ENCODE measurements around the gene SRA1. TPM values are rescaled to one million over a fixed set of nuclear protein-coding genes. Genes with fewer than 3 reads are reported as not detected.
"Not testable (repeated sequence)": the region's sequence is repeated elsewhere in the genome, so short reads cannot be mapped to it uniquely, and the experiment has no call there.

The SRA1 gene
- 39.3 and 41.2 TPM in 2 replicates for total RNA-seq

- intact Hi-C loops (cut with micrococcal nuclease) = loop anchor here (1.0 to 2.0 kb wide), 4 partner anchors 10 to 156 kb away; partner anchors contain the start of genes ANKHD1, EIF4EBP3, TMCO6 and ZMAT2
Measured at GRCh38 chr5:140557136-140557805, at the start of gene SRA1. Gene SRA1 (minus strand): TSS chr5:140557473. CDS start chr5:140557452, 21 bp downstream.

DNA sequence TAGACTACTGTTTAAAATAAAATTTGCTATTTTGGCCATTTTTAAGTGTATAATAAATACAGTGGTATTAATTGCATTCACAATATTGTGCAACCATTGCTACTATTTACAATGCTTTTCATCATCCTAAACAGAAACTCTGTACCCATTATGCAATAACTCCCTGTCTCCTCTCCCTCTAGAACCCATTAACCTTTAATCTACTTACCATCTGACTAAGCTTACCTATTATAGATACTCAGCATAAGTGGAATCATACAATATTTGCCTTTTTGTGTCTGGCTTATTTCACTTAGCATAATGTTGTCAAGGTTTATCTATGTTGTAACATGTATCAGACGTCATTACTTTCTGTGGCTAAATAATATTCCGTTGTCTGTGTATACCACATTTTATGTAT is 49.8 kb upstream of the SRA1 start:
- intact Hi-C loops (cut with micrococcal nuclease) = no loop called here

- intact Hi-C loops (cut with micrococcal nuclease) = no loop called here
Measured at GRCh38 chr5:140605879-140606278, 48.6 kb upstream of the SRA1 start.

GRCh38 chr5:140603734-140604133 is 46.5 kb upstream of the SRA1 start:
- intact Hi-C loops (cut with micrococcal nuclease) = no loop called here

DNA sequence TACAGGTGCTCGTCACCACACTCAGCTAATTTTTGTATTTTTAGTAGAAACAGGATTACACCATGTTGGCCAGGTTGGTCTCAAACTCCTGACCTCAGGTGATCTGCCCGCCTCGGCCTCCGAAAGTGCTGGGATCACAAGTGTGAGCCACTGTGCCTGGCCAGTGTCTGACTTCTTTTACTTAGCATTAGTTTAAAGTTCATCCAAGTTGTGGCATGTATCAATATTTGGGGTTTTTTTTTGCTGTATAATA is 46.1 kb upstream of the SRA1 start:
- intact Hi-C loops (cut with micrococcal nuclease) = not testable (repeated sequence)

DNA sequence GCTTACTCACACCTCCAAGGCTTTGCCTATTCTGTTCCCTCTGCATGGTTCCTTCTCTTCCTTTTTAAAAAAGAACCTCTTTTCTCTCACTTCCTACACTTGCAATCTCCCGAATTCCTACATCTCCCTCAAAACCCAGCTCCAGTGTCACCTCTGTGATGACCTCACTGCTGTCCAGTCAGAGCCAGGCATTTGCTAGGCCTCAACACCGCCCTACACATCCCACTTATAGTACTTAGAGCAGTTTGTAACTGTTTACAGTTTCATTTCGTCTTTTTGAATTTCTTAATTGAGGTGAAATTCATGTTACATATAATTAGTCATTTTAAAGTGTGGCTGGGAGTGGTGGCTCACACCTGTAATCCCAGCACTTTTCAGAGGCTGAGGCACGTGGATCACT is 44.9 kb upstream of the SRA1 start:
- intact Hi-C loops (cut with micrococcal nuclease) = no loop called here

- intact Hi-C loops (cut with micrococcal nuclease) = no loop called here
Measured at GRCh38 chr5:140600096-140600495, 42.8 kb upstream of the SRA1 start.

- intact Hi-C loops (cut with micrococcal nuclease) = no loop called here
Measured at GRCh38 chr5:140598836-140599235, 41.6 kb upstream of the SRA1 start.

DNA sequence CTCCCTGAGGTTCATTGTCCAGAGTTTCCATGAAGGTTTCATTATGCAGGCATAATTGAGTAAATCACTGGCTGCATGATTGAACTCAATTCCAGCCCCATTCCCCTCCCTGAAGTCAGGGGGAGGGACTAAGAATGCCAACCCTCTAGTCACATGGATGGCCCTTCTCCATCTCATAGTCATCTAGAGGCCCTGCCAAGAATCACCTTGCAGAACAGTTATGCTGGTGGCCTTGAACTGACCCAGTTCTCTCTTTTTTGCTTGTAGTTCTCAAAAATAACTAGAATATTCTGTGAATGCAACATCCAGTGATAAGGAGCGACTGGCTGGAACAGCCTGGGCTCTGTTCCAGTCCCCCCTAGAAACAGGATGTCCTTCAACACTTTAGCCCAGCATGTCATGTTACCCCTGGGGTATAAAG is 39.1 kb upstream of the SRA1 start:
- intact Hi-C loops (cut with micrococcal nuclease) = no loop called here

- intact Hi-C loops (cut with micrococcal nuclease) = no loop called here
Measured at GRCh38 chr5:140595538-140596300, 38.4 kb upstream of the SRA1 start.

GRCh38 chr5:140594169-140594568 is 36.9 kb upstream of the SRA1 start:
- intact Hi-C loops (cut with micrococcal nuclease) = no loop called here

- intact Hi-C loops (cut with micrococcal nuclease) = not testable (repeated sequence)
Measured at GRCh38 chr5:140593070-140593469, 35.8 kb upstream of the SRA1 start.

DNA sequence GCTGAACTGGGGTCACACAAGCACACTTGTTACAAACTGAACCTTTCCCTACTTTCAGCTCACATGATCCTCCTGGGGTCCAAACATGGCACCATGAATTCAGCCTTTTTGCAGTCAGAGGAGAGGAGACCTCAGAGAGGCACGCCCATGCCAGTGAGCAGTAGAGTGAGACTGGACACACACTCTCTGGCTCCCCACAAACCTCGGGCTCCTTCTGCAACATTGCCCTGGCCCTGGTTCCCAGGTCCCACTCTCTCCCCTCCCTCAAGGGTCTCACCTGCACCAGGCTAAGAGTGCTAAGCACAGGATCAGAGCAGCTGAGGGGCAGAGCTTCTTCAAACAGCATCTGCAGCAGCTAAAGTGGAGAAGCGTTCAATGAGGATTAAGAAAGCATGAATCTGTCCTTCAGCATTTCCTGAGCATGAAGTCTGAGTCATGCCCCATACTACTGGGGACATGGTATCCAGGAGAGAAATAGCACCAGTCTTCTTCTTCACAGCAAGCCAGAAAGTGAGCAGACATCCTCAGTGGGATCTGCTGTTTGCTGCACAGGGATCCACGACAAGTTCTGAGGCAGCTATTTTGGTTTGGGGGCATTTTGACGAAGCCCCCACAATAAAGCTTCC is 34.6 kb upstream of the SRA1 start:
- intact Hi-C loops (cut with micrococcal nuclease) = no loop called here

DNA sequence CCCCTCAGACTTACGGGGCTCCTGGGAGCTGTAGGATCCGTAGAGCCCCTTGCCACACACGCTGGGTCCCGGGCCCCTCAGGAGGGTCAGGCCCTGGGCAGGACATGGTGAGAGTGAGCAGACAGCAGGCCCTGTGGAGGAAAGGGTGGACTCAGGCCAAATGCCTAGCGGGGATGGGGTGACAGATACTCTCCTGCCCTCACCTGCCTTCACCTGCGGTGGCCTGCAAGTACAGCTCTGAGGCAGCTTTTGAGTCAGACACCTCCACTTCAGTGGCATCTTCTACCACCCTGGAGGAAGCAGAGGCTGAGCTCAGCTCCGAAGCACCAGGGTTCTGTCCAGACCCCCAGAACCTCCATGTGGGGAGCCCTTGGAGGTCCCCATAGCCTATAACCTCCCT is 33.6 kb upstream of the SRA1 start:
- intact Hi-C loops (cut with micrococcal nuclease) = no loop called here

DNA sequence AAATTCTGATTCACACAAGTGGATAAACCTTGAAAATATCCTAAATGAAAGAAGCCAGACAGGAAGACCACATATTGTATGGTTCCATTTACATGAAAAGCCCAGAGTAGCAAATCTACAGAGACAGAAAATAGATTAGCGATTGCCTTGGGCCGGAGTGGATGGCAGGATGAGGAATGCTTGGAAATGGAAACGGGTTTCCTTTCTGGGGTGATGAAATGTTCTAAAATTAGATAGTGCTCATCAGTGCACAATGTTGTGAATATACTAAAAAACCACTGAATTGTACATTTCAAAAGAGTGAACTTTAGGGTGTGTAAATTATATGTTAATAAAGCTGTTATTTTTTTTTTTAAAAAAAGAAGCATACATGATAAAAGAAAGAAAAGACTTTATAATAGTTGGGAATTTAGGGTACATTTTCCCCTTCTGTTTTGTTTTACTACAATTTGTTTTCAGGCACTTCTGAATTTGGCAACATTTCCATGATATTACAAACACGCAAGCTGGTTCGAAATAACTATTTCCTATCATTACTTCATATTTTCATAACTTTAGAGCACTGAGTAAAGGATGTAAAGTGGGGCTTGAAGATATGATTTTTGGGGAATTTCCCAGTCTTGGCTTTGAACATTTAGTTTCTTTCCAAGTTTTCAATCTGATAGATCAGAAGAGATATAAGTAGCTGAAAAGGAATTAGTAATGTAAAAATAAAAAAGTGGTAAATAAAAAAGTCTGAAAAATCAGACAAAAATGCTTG is 31.2 kb upstream of the SRA1 start:
- intact Hi-C loops (cut with micrococcal nuclease) = no loop called here

DNA sequence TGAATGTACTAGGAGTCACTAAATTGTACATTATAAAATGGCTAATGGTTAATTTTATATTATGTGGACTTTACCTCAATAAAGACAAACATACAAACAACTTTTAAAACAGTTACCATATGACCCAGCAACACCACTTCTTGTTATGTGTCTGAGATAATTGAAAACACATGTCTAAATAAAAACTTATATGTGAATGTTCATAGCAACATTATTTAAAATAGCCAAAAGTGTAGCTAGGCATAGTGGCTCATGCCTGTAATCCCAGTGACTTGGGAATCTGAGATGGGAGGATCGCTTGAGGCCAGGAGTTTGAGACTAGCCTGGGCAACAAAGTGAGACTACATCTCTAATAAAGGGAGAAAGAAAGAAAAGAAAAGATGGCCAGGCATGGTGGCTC is 30.2 kb upstream of the SRA1 start:
- intact Hi-C loops (cut with micrococcal nuclease) = no loop called here

GRCh38 chr5:140579188-140579747 is 22.0 kb upstream of the SRA1 start:
- intact Hi-C loops (cut with micrococcal nuclease) = not testable (repeated sequence)

GRCh38 chr5:140576776-140577201 is 19.5 kb upstream of the SRA1 start:
- intact Hi-C loops (cut with micrococcal nuclease) = no loop called here

- intact Hi-C loops (cut with micrococcal nuclease) = no loop called here
Measured at GRCh38 chr5:140575309-140575708, 18.0 kb upstream of the SRA1 start.

DNA sequence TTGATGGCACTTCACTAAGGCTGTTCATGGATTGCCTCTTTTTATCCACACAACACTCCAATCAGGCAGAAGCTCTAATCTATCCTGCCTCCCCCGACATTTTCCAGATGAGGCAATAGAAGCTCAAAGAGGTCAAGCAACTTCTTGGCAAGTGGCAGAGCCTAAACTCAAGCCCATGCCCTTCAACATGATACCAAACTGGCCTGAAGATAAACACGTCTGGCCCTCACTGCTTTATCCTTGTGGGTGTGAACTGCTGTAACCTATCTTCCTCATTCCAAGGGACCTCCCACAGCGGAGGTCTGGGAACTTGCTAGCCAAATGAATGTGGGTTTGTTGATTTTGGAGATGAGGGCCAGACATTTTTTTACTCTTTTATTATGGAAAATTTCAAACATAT is 16.9 kb upstream of the SRA1 start:
- intact Hi-C loops (cut with micrococcal nuclease) = no loop called here

- intact Hi-C loops (cut with micrococcal nuclease) = no loop called here
Measured at GRCh38 chr5:140573683-140574082, 16.4 kb upstream of the SRA1 start.

DNA sequence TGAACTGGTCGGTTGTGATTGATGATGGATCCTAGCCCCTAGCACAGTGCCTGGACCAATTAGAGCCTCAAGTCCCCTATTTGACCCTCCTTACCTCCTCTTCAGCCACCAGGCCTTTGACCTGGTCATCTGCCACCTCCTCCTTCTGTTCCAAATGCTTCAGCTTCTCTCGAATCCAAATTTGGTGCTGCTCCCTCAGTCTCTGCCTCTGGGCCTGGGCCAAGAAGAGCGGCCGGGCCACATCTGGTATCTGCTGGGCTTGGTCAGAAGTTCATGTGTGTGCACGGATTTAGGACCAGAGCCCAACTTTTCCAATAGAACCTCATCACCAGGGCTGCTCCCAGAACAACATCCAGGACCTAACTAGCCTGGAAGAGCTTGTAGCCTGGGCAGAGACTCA is 13.8 kb upstream of the SRA1 start:
- intact Hi-C loops (cut with micrococcal nuclease) = no loop called here
